Epithelial cell of esophagus (primary cell): ENCODE results near the gene ACOD1.

Experiments used
- DNase-seq: peaks from one replicate; pipeline ENCODE4 v3.0.0; 2010; ENCODE audit warnings: low read depth
- H3K4me3 ChIP-seq: 2 replicates; pipeline ENCODE4 v1.5.1; 2011; ENCODE audit warnings: mild to moderate bottlenecking, low read length, control low read depth
- CTCF ChIP-seq: IDR thresholded peaks from 2 replicates; pipeline ENCODE4 v1.5.1; 2011; ENCODE audit warnings: low read depth, mild to moderate bottlenecking, low read length, control low read depth, inconsistent platforms; ENCODE audit not compliant: insufficient read depth; ENCODE audit errors: missing control alignments

ACOD1 gene

GRCh38 chr13:77001540-77001939 is 53.2 kb downstream of the ACOD1 start:
- TF ChIP-seq CTCF: no peak
- DNase-seq: no peak
- no peak overlapping the region for H3K4me3 ChIP-seq

DNA sequence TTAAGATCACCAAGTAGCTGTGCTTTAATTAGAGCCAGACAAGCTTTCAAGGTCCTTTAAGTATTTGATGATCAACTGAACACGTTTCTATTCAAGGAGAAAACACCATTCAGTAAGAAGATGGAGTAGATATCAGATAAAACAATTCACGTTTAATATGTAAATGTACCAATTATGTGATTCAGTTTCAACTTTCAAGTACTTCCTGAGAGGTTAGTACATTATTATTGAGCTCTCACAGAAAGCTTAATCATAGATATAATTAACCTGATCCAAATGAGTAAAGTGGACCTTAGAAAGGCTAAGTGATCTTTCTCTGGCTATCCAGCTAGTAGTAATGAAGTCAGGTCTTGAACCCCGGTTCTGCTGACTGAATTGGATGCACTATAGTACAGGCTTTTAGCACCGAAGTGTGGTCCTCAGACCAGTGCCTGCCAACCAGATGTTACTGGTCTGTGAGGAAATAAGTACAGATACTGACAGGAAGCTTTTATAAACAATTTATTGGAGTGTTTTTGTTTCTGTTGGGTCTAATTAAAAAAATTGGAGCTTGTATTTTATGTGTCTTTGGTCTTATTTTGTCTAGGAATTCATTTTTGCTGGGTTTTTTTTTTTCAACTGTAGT is 53.8 kb downstream of the ACOD1 start:
- no peak for DNase-seq
- TF ChIP-seq CTCF: no peak
- H3K4me3 ChIP-seq: no peak overlapping the region

GRCh38 chr13:77002590-77003190 is 54.4 kb downstream of the ACOD1 start:
- DNase-seq: peak; percentile 50

More at GRCh38 chr13:77002590-77003190, 54.4 kb downstream of the ACOD1 start:
- H3K4me3 ChIP-seq: no peak overlapping the region
- TF ChIP-seq CTCF: peak; percentile 76
